ENCODE measurements around the gene ZFP36. TPM values are rescaled to one million over a fixed set of nuclear protein-coding genes. Genes with fewer than 3 reads are reported as not detected.
A peak's percentile ranks its signal among the peaks of the same experiment; 100 is the strongest.

Gene ZFP36
- total and polyA plus RNA-seq, 10 donors: 63.2 to 396 (median 165) TPM

GRCh38 chr19:39436350-39436716, 29.7 kb downstream of the ZFP36 start:
- Histone ChIP-seq H3K4me1 (peaks cover 16 to 71% (median 48%) of the 10 kb centered on the region in 6 donors), H3K36me3 (peaks cover 0 to 36% (median 28%) of the 10 kb centered on the region in 6 donors), H3K4me3 (peak overlapping the region in 7 of 8 donors; percentile 82 to 97 (median 92)), H3K9me3 (no peaks in the 10 kb centered on the region), H3K27me3 (replicated peaks in 1 of 7) (no peaks in the 10 kb centered on the region), H3K27ac (peak overlapping the region; percentile 51 to 94 (median 91))
- TF ChIP-seq CTCF (IDR thresholded peaks at IDR 0.05 in 8 of 11, conservative IDR thresholded peaks at IDR 0.05 in 3 of 11) (no peak), POLR2AphosphoS5 (IDR thresholded peaks at IDR 0.05) (no peak), POLR2A (IDR thresholded peaks at IDR 0.05) (no peak)
- no peak for DNase-seq
- intact Hi-C loops (cut with DNase I; ENCODE audit: low total_unique reads): no loop called here
- 7 to 21% (median 20%) methylated on average over 2 of the region's 2 CpGs for WGBS, 5 donors

GRCh38 chr19:39438270-39438934, 31.8 kb downstream of the ZFP36 start:
- WGBS, 5 donors: 84 to 96% (median 89%) methylated on average over 9 of the region's 9 CpGs
- H3K9me3 ChIP-seq: no peaks in the 10 kb centered on the region
- H3K4me3 ChIP-seq: no peak overlapping the region
- no peaks in the 10 kb centered on the region for H3K27me3 ChIP-seq (replicated peaks in 1 of 7)
- H3K4me1 ChIP-seq: peaks cover 16 to 50% (median 38%) of the 10 kb centered on the region in 6 donors
- H3K36me3 ChIP-seq: peaks cover 0 to 15% (median 11%) of the 10 kb centered on the region in 6 donors
- DNase-seq: no peak
- H3K27ac ChIP-seq: no peak overlapping the region
- intact Hi-C loops (cut with DNase I; ENCODE audit: low total_unique reads): no loop called here
- TF ChIP-seq CTCF (IDR thresholded peaks at IDR 0.05 in 8 of 11, conservative IDR thresholded peaks at IDR 0.05 in 3 of 11): no peak
- no peak for TF ChIP-seq POLR2A (IDR thresholded peaks at IDR 0.05)
- no peak for TF ChIP-seq POLR2AphosphoS5 (IDR thresholded peaks at IDR 0.05)

GRCh38 chr19:39444598-39445195, 38.0 kb downstream of the ZFP36 start:
- Histone ChIP-seq H3K9me3 (no peaks in the 10 kb centered on the region), H3K36me3 (peaks cover 0 to 22% (median 0%) of the 10 kb centered on the region in 6 donors), H3K27me3 (replicated peaks in 1 of 7) (no peaks in the 10 kb centered on the region), H3K4me3 (peak overlapping the region; percentile 60 to 97 (median 82)), H3K27ac (peak overlapping the region; percentile 89 to 97 (median 96)), H3K4me1 (peaks cover 36 to 66% (median 55%) of the 10 kb centered on the region in 6 donors)
- 5 to 6% (median 6%) methylated on average over 16 to 17 of the region's 17 CpGs for WGBS, 5 donors
- no peak for TF ChIP-seq CTCF (IDR thresholded peaks at IDR 0.05 in 8 of 11, conservative IDR thresholded peaks at IDR 0.05 in 3 of 11)
- no peak for DNase-seq
- intact Hi-C loops (cut with DNase I; ENCODE audit: low total_unique reads): loop anchor here (10.0 kb wide), 1 partner anchor 90 kb away; the partner anchor contains the start of gene EID2B
